HCT116 (cell line): ENCODE measurements around the gene LGALS4.

Experiments
- CTCF ChIP-seq, 3 experiments: fragments of 200-600 bp in 1 of 3; sonication (generic) in 1 of 3; IDR thresholded peaks in 2 of 3; conservative IDR thresholded peaks in 1 of 3; 2 replicates each; pipeline ENCODE4 v1.5.1; 2012 to 2017; ENCODE audit warnings: low read depth in 2 of 3, low read length in 2 of 3, antibody characterized with exemption in 1 of 3, borderline replicate concordance in 1 of 3, control low read depth in 1 of 3, mild to moderate bottlenecking in 1 of 3, mixed read lengths in 1 of 3, mixed run types in 1 of 3, moderate library complexity in 1 of 3; ENCODE audit not compliant: insufficient read depth in 1 of 3
- ELF1 ChIP-seq: IDR thresholded peaks from 2 replicates; pipeline ENCODE4 v1.6.1; 2012; ENCODE audit warnings: low read depth, borderline replicate concordance
- EZH2 ChIP-seq: fragments of 200-600 bp; sonication (generic); IDR thresholded peaks from 2 replicates; pipeline ENCODE4 v1.6.1; 2017; ENCODE audit warnings: antibody characterized with exemption, mixed run types
- EZH2phosphoT487 ChIP-seq: fragments of 200-600 bp; IDR thresholded peaks from 2 replicates; pipeline ENCODE4 v1.6.1; 2018; ENCODE audit warnings: antibody characterized with exemption, borderline replicate concordance
- POLR2A ChIP-seq: IDR thresholded peaks from 2 replicates; pipeline ENCODE4 v1.7.0; 2011; ENCODE audit warnings: borderline replicate concordance; ENCODE audit not compliant: insufficient read depth, insufficient read length; ENCODE audit errors: extremely low read depth
- REST ChIP-seq: IDR thresholded peaks from 2 replicates; pipeline ENCODE4 v1.6.1; 2012; ENCODE audit warnings: low read depth

- no peak for TF ChIP-seq REST
- no peak for TF ChIP-seq EZH2
- no peak for TF ChIP-seq EZH2phosphoT487
- TF ChIP-seq CTCF (IDR thresholded peaks at IDR 0.05 in 2 of 3, conservative IDR thresholded peaks at IDR 0.05 in 1 of 3; ENCODE audit: borderline replicate concordance in 1 of 3, insufficient read depth in 1 of 3, low read depth in 2 of 3, low read length in 2 of 3): no peak
- no peak for TF ChIP-seq POLR2A
- TF ChIP-seq ELF1: no peak
Observed at GRCh38 chr19:38834104-38834490, 21.4 kb upstream of the LGALS4 start.
